NCI-H1417 treated with DMSO at 0.1 percent for 48 hours (cell line): ENCODE measurements around the gene DLGAP3.

Experiments
- DNase-seq: peaks from one replicate; lab custom pipeline; 2025; lab: John Stamatoyannopoulos, UW

Gene DLGAP3

DNA sequence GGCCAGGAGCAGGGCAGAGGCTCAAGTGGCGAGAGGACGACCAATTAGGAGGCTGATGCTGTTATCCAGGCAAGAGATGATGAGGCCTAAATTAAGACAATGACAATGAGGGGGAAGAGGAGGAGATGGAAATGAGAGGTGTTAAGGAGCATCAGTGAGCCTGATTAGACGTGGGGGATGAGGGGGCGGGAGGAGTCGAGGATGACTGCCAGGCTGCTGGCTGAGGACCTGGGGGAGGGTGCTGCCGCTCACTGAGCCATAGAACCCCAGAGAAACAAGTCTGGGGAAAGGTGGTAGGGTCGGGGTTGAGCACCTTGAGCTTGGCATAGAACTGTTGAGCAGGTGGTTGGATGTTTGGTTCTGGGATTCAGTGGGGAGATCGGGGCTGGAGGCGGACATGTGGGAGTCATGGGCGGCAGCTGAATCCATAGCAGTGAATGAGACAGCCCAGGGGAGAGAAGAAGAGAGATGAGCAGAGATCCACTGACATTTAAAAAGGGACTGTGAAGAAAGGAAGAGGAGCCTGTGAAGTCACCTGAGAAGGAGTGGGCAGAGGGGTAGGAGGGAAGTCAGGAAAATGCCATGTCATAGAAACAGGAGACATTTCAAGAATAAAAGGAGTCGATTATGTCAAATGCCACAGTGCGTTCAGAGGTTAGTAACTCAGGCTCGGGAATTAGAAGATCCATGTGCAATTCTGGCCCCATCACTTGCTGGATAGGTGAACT lies 28.5 kb downstream of the DLGAP3 start:
- no peak for DNase-seq

DNA sequence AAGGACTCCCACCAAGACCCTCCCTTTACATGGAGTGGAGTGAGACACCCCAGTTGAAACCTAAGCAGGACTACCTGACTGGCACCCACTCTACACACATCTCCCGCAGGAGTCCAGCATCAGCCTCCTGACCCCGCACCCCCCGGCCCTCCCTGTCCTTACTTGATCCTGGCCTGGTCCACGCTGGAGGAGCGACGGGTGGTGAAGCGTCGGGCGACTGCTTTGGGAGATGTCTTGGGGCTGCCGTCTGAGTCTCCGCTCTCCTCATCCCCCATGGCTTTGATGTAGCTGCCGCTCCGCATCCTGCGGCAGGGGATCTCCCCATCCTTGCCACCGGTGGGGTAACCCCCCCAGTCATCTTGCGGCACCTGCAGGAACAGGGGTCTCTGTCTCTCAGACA lies 29.5 kb downstream of the DLGAP3 start:
- DNase-seq: no peak

DNA sequence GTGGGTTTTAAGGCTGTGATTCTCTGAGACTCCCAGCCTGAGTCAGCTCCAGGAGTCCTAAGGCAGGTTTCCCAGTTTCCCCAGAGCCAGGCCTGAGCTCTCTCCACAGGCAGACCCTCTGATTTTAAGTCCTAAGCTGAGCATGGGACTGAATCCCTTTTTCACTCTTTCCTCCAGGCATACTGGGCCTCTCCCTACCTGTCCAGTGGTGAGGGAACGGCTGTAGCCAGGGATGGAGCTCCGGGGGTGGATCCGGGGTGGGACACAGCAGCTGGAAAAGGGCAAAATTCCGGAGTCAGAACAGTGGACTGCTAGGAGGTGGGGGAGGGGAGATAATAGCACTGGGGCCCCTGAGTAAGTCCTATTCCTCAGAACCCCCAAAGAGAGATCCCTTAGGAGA lies 30.0 kb downstream of the DLGAP3 start:
- no peak for DNase-seq

DNA sequence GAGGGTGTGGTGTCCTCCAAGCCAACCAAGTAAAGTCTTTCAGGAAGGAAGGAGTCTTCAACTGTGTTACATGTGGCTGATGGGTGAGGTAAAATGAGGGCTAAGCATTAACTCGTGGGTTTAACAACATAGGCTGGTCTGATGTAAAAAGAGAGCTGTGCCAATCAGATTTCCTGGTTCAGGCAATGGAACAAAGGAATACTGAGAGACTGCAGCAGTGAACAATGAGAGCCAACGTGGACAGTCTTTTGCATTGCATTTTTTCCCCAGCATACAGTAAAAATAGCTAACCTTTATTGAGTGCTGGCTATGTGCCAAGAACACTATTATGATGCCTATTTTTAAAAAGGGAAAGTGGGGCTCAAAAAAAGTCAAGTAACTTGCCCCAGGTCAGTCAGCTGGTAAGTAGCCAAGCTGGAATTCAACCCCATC lies 31.1 kb downstream of the DLGAP3 start:
- no peak for DNase-seq

DNA sequence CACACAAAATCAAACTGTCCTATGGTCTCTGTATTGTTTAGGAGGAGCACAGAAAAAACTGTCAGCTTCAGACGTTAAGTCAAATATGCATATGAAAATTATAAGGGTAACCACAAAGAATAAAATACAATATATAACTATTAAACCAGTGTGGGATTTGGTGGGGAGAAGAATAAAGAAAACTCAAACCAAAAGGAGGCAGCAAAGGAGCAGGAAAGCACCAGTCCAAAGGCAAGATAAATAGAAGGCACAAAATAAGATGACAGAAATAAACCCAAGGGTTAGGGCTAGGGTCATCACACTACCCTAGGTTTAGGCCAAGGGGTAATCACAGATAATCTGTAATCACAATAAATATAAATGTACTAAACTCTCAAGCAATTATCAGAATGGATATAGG lies 32.8 kb downstream of the DLGAP3 start:
- no peak for DNase-seq

DNA sequence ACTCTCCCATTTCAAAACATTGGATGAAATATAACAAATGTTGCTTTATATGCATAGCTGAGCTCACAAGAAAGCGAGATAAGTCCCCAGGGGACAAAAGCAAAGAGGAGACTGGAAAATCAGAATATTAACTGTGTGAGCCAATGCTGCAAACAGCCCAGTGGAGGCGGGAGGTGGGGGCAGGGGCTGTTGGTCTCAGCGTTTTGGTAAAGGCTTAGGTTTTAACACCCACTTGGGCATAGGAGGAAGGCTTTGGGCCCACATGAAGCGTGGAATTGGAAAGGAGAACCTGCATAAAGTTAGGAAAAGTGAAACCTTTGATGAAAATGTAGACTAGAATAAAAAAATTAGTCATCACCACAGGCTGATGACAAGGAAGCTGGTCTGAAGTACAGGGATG lies 39.7 kb downstream of the DLGAP3 start:
- no peak for DNase-seq

DNA sequence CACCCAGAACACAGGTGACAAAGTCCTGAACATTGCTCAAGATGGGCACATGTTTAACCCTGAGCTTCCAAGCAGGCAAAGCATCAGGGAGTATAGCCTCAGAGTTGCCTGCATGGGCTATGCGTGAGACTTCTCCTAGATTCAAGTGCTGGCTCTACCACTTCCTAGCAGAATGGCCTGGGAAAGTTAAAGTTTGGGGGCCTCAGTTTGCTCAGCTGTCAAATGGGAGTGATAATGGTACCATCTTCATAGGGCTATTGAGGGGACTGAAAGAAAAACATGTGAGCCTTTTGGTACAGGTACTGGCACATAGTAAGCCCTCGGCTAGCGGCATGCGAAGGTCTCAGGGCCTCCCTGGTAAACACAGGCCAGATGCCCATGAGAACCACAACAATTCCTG lies 41.9 kb downstream of the DLGAP3 start:
- no peak for DNase-seq

DNA sequence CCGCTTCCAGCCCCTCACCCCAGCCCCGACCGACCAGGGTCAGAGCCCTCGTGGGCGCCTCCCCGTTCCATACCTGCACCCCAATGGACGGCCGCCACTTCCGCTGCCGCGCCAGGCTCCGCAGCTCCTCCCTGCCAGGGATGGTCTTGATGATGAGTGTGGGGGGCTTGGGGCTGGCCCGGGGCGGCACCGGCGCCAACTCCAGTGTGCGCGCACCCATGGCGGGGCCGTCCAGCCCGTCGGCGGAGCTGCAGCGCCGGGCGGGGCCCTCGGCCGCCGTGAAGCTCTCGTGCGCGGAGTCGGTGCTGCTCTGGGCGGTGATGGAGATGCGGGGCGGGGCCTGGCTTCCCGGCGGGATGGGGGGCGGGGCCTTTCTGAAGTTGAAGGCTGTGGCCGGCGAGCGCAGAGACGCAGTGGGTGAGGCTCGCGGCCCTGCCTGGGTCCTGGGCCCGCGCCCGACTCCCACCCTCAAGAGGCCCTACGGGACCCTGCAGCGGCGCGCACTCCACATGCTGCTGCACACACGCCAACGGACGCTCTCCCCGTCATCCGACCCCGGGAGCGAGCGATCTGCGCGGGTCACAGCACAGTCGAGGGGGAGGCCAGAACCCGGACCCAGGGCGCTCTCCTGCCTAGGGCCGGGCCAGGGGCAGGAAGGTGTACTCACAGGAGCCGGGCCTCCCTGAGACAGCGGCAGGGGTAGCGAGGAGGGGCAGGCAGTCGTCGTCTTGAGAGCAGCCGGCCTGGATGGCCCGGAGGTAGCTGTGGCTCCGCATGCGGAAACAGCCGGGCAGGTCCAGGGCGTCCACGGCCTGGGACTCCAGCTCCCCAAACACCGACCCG lies 43.8 kb downstream of the DLGAP3 start:
- no peak for DNase-seq

DNA sequence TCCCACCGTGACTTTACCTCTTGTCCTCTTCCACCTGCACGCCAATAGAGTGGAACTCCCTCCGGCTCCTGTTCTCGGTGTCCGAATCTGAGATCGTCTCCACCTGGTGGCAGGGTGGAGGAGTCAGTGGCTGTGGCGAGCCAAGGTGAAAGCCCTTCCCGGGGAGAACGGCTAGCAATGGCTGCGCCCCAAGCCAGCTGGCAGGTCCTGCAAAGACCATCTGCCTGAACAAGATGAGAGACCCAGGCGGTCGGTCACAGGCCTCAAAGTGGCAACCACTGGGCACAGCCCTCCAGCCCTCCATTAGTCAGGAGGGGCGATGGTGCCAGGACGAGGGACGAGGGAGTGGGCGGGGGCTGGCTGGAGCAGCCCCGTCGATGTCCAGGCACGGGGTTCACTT lies 44.5 kb downstream of the DLGAP3 start:
- DNase-seq: no peak

DNA sequence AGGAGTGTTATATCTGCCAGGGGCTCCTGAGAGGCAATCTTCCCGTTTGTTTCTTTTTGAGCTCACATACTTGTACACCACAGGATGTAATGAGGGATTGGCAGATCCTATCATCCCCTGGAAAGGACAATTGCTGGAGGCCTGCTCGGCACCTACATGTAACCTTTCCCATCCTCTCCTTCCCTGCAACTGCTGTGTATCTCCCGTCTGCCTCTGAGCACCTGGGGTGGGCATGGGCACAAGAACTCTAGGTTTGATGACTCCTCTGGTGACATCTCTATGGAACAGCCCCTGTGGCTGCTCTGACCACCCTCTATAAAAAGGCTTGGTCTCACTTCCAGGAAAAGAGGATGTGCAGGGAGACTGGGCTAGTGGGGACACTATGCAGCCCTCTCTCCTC lies 44.9 kb downstream of the DLGAP3 start:
- DNase-seq: no peak

DNA sequence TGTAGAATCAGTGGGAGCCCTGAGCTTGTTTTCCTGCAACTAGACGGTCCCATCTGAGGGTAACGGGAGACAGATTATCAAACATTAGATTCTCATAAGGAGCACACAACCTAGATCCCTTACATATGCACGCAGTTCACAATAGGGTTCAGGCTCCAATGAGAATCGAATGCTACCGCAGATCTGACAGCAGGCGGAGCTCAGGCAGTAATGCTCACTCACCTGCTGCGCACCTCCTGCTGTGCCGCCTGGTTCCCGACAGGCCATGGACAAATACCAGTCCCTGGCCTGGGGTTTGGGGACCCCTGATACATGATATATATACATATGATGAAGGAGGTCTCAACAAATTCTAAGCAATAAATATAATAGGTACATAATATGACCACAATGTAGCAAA lies 50.2 kb downstream of the DLGAP3 start:
- DNase-seq: no peak

DNA sequence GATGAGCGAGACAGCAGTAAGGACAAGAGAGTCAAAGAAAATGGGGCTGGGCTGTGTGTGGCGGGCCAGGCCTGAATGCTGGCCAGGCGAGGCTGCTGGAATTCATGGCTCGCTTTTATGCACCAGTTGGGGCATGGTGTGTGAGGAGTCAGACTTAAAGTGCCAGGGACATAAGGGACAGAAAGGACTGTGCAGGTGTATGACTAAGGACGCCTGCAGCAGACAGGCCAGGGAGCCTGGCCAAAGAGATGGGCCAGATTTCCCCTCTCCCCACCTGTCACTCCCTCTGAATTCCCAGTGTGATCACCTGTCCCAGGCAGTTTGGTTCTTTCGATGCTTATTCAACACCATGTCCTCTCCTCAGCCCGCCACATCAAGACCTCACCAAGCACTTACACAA lies 53.0 kb downstream of the DLGAP3 start:
- DNase-seq: no peak

DNA sequence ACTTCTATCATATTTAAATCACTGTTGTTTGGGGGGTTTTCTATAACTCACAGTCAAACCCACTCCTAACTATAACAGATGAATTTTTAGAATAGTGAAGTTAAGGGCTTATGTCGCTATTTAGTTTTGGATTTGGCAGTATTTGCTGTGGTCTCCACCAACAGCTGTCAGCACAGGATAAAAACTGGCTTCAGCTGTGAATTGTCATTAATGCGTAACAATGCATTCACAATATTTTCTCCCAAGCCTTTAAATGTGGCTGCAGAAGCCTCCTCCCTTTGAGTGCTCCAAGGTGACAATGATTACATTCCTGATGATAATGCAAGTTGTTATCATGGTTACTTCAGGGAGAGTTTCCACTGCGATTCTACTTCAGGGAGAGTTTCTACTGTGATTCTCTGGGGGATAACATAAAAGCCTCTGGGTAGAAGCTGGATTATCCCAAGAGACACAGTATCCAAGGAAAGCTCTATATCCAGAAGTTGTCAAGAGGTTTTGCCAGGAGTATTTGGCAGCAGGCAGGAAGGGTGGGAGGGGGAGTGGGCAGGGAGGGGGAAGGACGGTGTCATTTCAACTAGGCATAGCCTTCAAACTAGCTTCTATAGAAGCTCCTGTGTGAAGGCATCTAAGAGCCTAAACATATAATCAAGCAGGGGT lies 55.0 kb downstream of the DLGAP3 start:
- no peak for DNase-seq

DNA sequence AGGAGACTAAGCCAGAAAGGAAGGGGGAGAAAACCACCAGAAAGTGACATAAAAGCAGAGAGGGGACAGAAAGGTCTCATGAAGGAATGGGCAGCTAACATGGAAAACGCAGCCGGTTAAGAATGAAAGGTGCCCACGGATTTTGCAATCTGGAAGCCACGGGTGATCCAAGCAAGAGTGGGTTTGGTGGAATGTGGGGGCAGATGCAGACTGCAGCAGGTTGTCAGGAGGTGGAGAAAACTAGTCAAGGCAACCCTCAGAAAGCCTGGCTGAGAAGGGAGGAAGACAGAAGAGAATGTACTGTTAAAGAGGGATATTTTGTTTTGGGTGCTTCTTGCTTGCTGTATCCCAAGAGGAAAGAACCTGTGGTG lies 57.3 kb downstream of the DLGAP3 start:
- no peak for DNase-seq

DNA sequence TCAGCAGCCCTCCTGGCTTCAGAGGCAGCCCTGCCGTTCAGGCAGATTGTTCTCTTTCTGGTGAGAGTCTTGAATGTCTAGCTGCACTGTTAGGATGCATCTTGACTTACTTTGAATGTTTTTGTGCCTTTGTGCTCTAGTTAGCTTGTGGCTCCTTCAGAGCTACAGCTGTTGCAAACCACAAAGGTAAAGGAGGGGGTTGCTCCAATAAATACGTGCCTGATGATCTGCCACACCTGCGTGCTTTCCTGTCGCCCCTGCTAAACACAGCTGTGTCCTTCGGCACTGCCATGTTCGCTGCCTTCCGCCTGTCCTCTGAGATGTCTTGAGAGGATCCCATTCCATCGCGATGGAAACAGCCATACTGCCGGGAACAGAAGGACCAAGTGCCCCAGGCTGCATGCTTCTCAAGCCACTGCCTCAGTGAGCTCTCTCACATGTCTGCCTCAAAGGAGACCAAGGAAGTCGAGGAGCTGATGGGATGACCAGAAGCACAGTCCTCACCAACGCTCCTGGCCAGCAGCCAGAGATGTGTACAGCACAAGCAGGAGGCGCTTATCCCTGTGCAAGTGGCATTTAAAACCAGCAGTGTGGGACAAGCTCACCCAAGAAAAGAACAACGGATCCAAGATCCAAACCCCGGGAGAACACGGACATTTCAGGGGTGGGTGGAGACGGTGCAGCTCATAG lies 57.9 kb downstream of the DLGAP3 start:
- DNase-seq: no peak

DNA sequence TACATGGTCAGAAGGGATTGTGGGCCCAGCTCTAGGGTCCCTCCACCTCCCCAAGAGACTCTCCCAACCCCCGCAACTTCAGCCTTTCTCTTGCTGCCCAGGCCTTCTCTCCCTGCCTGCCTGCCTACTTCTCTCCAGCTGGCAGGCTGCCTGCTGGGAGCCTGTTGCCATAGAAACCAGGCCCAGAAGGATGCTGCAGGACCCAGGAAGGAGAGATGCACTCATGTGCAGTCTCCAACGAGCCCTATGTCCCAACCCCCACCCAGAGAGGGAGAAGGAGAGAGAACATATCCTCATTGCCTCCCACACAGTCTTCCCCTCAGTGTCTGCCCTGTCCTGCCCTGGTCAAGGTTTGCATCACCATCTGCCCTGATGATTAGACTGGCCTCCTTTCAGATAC lies 59.1 kb downstream of the DLGAP3 start:
- DNase-seq: no peak

DNA sequence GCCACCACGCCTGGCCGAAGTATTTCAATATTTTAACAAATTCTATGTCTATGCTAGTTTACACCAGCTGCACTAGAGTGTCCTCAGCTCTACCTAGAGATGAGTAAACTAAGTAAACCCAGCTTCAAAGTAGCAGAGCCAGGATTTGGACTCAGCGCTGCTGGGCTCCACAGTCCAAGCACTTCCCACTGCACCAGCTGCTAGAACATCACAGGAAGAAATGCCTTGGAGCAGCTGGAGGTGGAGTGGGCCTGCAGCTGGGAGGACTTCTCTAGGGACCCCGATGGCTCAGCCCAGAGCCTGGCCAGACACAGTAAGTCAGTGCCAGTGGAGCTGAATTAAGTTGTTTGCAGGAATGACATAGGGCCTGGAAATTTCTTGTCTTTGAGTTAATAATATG lies 59.7 kb downstream of the DLGAP3 start:
- no peak for DNase-seq

DNA sequence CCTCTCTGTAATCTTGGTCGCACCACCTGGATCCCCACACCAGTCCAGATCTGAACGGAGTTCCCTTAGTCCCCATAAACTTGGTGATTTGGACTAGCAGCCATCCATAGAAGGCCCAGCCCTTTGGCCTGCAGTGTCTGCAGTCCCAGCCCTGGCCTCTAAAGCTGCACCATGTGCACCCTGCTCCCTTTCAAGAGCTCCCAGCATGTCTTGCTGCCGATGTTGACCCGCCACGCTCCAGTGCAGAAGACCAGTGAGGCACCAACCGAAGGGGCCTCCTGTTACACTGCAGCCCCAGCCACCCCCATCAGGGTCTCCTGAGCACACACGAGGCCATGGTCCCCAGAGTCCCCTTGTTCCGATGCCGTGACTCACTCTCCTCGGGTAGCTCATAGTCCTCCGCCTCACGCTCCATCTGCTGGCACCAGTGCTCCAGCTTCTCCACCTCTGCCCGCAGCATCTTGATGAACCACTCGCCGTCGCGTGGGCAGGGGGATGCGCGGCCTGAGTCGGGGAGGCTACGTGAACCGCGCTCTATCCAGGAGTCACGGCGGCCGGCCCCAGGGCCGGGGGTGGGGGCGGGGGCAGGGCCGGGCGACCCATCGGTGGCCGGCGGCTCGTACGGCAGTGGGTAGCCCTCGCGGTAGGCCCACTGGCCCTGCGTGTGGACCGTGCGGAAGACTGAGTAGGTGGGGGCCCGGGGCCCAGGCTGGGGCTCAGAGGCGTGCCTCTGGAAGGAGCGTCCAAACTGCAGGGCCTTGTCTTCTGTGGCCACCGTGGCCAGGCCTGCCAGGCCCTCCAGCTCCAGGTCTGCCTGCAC lies 61.0 kb downstream of the DLGAP3 start:
- DNase-seq: no peak

DNA sequence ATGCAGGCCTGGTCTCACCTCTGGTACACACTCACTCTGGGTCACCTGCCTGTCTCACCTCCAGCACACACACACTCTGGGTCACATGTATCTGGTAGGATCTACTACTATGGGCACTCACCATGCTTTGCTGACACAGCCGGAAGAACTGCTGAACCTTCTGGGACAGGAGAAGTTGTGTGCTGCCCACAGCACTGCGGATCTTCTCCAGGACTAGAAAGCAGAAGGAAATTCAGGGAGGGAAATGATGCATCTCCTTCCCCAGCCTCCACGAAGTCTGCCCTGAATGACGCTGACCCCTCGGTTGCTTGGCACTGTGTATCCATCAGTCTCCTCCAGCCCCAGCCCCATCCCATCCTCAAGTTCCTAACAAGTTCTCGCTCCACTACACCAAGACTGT lies 62.0 kb downstream of the DLGAP3 start:
- no peak for DNase-seq

DNA sequence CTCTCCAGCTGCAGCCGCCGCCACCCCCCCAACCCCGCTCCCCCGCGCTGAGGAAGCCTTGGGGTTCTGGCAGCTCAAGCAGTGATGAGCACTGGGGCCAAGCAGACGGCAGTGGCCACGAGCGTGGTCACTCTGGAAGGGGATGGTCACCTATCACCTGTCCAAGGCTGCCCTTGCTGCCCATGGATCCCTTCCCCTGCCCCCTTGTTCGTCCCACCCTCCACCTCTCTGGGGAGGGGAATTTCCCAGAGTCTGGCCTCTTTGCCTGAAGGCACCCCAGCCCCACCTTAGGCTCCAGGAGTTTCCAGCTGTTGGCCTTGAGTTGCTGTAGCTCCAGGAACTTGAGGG lies 62.7 kb downstream of the DLGAP3 start:
- no peak for DNase-seq

DNA sequence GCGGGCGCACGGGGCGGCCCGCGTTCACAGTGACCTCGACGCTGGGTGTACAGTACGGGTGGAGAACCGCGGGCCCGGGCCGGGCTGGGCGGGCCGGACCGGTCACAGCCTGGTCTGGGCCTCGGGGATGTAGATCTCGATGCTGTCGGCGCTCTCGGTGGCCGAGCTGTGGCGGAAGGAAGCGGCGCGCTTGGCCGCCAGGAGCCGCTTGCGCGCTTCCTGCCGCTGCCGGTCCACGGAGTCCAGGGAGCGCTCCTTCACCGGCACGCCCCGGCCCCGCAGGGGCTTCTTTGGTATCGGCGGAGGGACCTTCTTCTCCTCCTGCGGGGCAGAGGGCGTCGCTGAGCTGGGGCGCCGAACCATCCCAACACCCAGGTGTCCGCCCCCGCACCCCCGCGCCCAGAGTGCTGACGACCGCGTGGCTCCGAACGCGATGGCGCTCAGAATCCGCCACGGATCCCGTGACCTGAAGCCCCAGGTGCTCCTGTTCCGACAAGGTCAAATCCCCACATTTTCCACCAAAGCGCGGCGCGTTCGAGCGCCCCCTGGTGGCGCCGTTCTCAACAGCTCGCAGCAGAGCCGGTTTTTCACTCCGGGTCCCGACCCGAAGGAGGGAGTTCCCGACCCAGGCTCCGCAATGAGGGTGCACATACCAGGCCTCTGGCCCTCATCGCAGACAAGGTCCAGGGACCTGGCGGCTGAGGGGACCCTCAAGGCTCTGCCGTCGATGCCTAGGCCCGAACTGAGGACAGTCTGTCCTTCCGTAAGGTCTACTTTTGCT lies 63.3 kb downstream of the DLGAP3 start:
- no peak for DNase-seq
